GM12878 (cell line): ENCODE results near the gene MYL12A. TPM values are rescaled to one million over a fixed set of nuclear protein-coding genes. Genes with fewer than 3 reads are reported as not detected.
A peak's percentile ranks its signal among the peaks of the same experiment; 100 is the strongest.

ENCODE experiments used
- BCL11A ChIP-seq: IDR thresholded peaks from 2 replicates; pipeline ENCODE4 v1.6.1; 2011; ENCODE audit warnings: low read depth, low read length
- BMI1 ChIP-seq: fragments of 450-650 bp; IDR thresholded peaks from 2 replicates; pipeline ENCODE4 v1.6.1; 2016; ENCODE audit warnings: mild to moderate bottlenecking, moderate library complexity, borderline replicate concordance
- CHD2 ChIP-seq: IDR thresholded peaks from 2 replicates; pipeline ENCODE4 v1.6.1; 2011; ENCODE audit warnings: low read depth, low read length, improper control_type of control experiment, borderline replicate concordance
- ESRRA ChIP-seq: IDR thresholded peaks from 2 replicates; pipeline ENCODE4 v1.6.1; 2012; ENCODE audit warnings: mild to moderate bottlenecking, low read length, improper control_type of control experiment
- ETV6 ChIP-seq, 2 experiments: fragments of 450-650 bp in 1 of 2; IDR thresholded peaks in 1 of 2; conservative IDR thresholded peaks in 1 of 2; 2 replicates each; pipeline ENCODE4 v1.6.1; 2014; ENCODE audit warnings: antibody characterized with exemption in 1 of 2, borderline replicate concordance in 1 of 2, low read depth in 1 of 2, mild to moderate bottlenecking in 1 of 2, moderate library complexity in 1 of 2
- HDAC2 ChIP-seq: fragments of 200-600 bp; sonication (generic); IDR thresholded peaks from 2 replicates; pipeline ENCODE4 v1.6.1; 2017
- IRF4 ChIP-seq: IDR thresholded peaks from 2 replicates; pipeline ENCODE4 v1.6.1; 2011; ENCODE audit warnings: low read depth, low read length
- JUNB ChIP-seq: IDR thresholded peaks from 2 replicates; pipeline ENCODE4 v1.6.1; 2016; ENCODE audit warnings: antibody characterized with exemption, mild to moderate bottlenecking
- NFXL1 ChIP-seq: fragments of 450-650 bp; IDR thresholded peaks from 2 replicates; pipeline ENCODE4 v1.6.1; 2017; ENCODE audit warnings: antibody characterized with exemption, mild to moderate bottlenecking, borderline replicate concordance
- NKRF ChIP-seq: fragments of 450-650 bp; conservative IDR thresholded peaks from 2 replicates; pipeline ENCODE4 v1.6.1; 2017; ENCODE audit warnings: mild to moderate bottlenecking, moderate library complexity
- PKNOX1 ChIP-seq: fragments of 450-650 bp; IDR thresholded peaks from 2 replicates; pipeline ENCODE4 v1.6.1; 2016; ENCODE audit warnings: mild to moderate bottlenecking
- POLR2AphosphoS5 ChIP-seq: IDR thresholded peaks from 2 replicates; pipeline ENCODE4 v1.6.1; 2011; ENCODE audit warnings: mild to moderate bottlenecking, low read length, inconsistent platforms
- RB1 ChIP-seq: fragments of 450-650 bp; formaldehyde crosslinking; IDR thresholded peaks from 2 replicates; pipeline ENCODE4 v1.6.1; 2017; ENCODE audit warnings: mild to moderate bottlenecking, borderline replicate concordance
- RUNX3 ChIP-seq: IDR thresholded peaks from 2 replicates; pipeline ENCODE4 v1.6.1; 2012; ENCODE audit warnings: low read length, inconsistent platforms
- SIN3A ChIP-seq: IDR thresholded peaks from 2 replicates; pipeline ENCODE4 v1.6.1; 2012; ENCODE audit warnings: low read depth, low read length, improper control_type of control experiment
- SMARCA5 ChIP-seq: fragments of 450-650 bp; IDR thresholded peaks from 2 replicates; pipeline ENCODE4 v1.6.1; 2017; ENCODE audit warnings: mild to moderate bottlenecking
- SPI1 ChIP-seq: IDR thresholded peaks from 2 replicates; pipeline ENCODE4 v1.6.1; 2011; ENCODE audit warnings: low read depth, mild to moderate bottlenecking, low read length, moderate library complexity, borderline replicate concordance; ENCODE audit not compliant: insufficient read depth
- STAT1 ChIP-seq: fragments of 450-650 bp; conservative IDR thresholded peaks from 2 replicates; pipeline ENCODE4 v1.6.1; 2014; ENCODE audit warnings: antibody characterized with exemption, mild to moderate bottlenecking
- ZBTB4 ChIP-seq: fragments of 450-650 bp; formaldehyde crosslinking; IDR thresholded peaks from 2 replicates; pipeline ENCODE4 v1.4.0; 2022; ENCODE audit warnings: mild to moderate bottlenecking, moderate library complexity
- ZSCAN29 ChIP-seq: fragments of 450-650 bp; IDR thresholded peaks from 2 replicates; pipeline ENCODE4 v1.6.1; 2017; ENCODE audit warnings: mild to moderate bottlenecking, moderate library complexity
- ZZZ3 ChIP-seq: IDR thresholded peaks from 2 replicates; pipeline ENCODE4 v1.6.1; 2011; ENCODE audit warnings: low read depth; ENCODE audit not compliant: control insufficient read depth, insufficient read length
- polyA plus RNA-seq, 11 experiments: library from polyadenylated mRNA; depleted of rRNA in 4 of 11; unstranded in 6 of 11; stranded (reverse) in 5 of 11; fragments of >200 nt; fragmentation: Nextera tagmentation in 4 of 11; fragmentation: Illumina TruSeq in 1 of 11; extraction: Ambion mirVana in 4 of 11; extraction: Trizol in 1 of 11; gene quantifications; 1 replicate in 1 of 11; 2 replicates in 10 of 11; pipeline versions ENCODE4 v1.2.1 to v1.2.3, GENCODE V29; 2011 to 2016; ENCODE audit warnings: inconsistent platforms in 2 of 11, missing spikeins in 2 of 11, low read depth in 1 of 11
- total RNA-seq, 4 experiments: library from RNA; depleted of rRNA in 3 of 4; stranded (reverse); fragments of >200 nt in 3 of 4; fragmentation: Illumina TruSeq in 1 of 4; extraction: Trizol in 1 of 4; gene quantifications; 2 replicates each; pipeline versions ENCODE4 v1.2.1 to v1.2.3, GENCODE V29; 2013 to 2021
- TF ChIP-seq, protein P1 (sequence below): fragments of 450-650 bp; IDR thresholded peaks from 2 replicates; pipeline ENCODE4 v1.6.1; 2018; ENCODE audit warnings: borderline replicate concordance, mild to moderate bottlenecking; ENCODE audit not compliant: partially characterized antibody

Gene MYL12A
- total and polyA plus RNA-seq, 10 of the 15 experiments (the other 5 are each of a cell fraction or from before 2014, with no cell fraction given), result 488 to 1,663 (median 924) TPM

GRCh38 chr18:3245853-3246634, 1.6 kb upstream of the MYL12A start (continued):
- TF ChIP-seq ZSCAN29, result no peak; the same call in 1 of the 2 replicates
- TF ChIP-seq SMARCA5, result peak; percentile 96
- TF ChIP-seq SPI1, result no peak
- TF ChIP-seq BCL11A, result no peak
- TF ChIP-seq PKNOX1, result no peak
- TF ChIP-seq NFXL1, result no peak
- TF ChIP-seq ETV6 (conservative IDR thresholded peaks at IDR 0.05 in 1 of 2, IDR thresholded peaks at IDR 0.05 in 1 of 2; ENCODE audit: borderline replicate concordance in 1 of 2, low read depth in 1 of 2), result no peak
- TF ChIP-seq BMI1, result 0 out of 2 replicates have a peak, but pooled peaks have one; percentile 32
- 0 out of 2 replicates have a peak, but pooled peaks have one; percentile 69 for TF ChIP-seq RB1
- no peak for TF ChIP-seq ESRRA
- TF ChIP-seq ZBTB4 (CRISPR knock-in tag), result no peak
- TF ChIP-seq, protein P1, sequence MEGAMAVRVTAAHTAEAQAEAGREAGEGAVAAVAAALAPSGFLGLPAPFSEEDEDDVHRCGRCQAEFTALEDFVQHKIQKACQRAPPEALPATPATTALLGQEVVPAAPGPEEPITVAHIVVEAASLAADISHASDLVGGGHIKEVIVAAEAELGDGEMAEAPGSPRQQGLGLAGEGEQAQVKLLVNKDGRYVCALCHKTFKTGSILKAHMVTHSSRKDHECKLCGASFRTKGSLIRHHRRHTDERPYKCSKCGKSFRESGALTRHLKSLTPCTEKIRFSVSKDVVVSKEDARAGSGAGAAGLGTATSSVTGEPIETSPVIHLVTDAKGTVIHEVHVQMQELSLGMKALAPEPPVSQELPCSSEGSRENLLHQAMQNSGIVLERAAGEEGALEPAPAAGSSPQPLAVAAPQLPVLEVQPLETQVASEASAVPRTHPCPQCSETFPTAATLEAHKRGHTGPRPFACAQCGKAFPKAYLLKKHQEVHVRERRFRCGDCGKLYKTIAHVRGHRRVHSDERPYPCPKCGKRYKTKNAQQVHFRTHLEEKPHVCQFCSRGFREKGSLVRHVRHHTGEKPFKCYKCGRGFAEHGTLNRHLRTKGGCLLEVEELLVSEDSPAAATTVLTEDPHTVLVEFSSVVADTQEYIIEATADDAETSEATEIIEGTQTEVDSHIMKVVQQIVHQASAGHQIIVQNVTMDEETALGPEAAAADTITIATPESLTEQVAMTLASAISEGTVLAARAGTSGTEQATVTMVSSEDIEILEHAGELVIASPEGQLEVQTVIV, result no peak
- no peak for TF ChIP-seq JUNB
- TF ChIP-seq POLR2AphosphoS5, result peak; percentile 65
- TF ChIP-seq SIN3A, result no peak
- no peak for TF ChIP-seq NKRF
- no peak for TF ChIP-seq HDAC2
- 0 out of 2 replicates have a peak, but pooled peaks have one; percentile 34 for TF ChIP-seq STAT1
- TF ChIP-seq ZZZ3, result no peak
- peak; percentile 46; the same call in 1 of the 2 replicates for TF ChIP-seq IRF4
- peak; percentile 72 for TF ChIP-seq RUNX3
- 0 out of 2 replicates have a peak, but pooled peaks have one; percentile 44 for TF ChIP-seq CHD2
